ENCODE results near the gene THSD4.

DNA sequence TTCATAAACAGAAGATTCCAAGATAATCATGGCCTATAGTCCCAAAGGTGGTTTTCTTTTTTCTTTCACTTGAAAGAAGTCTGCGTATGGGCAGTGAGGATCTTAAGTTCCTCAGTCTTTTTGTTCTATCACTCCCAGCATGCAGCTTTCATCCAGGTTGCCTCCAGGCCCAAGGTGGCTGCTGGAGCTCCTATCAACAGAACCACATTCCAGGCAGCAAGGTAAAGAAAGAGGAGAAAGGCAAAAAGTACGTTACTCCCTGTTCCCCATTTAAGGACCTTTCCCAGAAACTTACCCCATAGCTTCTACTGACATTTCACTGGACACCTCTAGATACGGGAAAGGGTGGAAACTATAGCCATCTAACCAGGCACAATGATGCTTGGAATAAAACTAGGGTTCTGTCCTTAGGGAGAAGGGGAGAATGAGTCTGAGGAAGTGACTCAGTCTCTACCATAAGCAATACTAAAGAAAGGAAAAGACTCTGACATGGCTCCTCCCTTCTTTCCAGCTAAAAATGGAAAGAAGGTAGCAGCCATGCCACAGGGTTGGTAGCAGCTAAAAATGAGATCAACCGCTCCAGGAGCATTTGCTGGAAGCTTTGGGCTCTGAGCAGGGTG lies 381.2 kb downstream of the THSD4 start:
- TF ChIP-seq, protein P1, sequence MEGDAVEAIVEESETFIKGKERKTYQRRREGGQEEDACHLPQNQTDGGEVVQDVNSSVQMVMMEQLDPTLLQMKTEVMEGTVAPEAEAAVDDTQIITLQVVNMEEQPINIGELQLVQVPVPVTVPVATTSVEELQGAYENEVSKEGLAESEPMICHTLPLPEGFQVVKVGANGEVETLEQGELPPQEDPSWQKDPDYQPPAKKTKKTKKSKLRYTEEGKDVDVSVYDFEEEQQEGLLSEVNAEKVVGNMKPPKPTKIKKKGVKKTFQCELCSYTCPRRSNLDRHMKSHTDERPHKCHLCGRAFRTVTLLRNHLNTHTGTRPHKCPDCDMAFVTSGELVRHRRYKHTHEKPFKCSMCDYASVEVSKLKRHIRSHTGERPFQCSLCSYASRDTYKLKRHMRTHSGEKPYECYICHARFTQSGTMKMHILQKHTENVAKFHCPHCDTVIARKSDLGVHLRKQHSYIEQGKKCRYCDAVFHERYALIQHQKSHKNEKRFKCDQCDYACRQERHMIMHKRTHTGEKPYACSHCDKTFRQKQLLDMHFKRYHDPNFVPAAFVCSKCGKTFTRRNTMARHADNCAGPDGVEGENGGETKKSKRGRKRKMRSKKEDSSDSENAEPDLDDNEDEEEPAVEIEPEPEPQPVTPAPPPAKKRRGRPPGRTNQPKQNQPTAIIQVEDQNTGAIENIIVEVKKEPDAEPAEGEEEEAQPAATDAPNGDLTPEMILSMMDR (IDR thresholded peaks at IDR 0.05; ENCODE audit: insufficient read depth, low read length) = no peak
- TF ChIP-seq POLR2AphosphoS5 (IDR thresholded peaks at IDR 0.05; ENCODE audit: low read depth) = no peak
- TF ChIP-seq, protein P2, sequence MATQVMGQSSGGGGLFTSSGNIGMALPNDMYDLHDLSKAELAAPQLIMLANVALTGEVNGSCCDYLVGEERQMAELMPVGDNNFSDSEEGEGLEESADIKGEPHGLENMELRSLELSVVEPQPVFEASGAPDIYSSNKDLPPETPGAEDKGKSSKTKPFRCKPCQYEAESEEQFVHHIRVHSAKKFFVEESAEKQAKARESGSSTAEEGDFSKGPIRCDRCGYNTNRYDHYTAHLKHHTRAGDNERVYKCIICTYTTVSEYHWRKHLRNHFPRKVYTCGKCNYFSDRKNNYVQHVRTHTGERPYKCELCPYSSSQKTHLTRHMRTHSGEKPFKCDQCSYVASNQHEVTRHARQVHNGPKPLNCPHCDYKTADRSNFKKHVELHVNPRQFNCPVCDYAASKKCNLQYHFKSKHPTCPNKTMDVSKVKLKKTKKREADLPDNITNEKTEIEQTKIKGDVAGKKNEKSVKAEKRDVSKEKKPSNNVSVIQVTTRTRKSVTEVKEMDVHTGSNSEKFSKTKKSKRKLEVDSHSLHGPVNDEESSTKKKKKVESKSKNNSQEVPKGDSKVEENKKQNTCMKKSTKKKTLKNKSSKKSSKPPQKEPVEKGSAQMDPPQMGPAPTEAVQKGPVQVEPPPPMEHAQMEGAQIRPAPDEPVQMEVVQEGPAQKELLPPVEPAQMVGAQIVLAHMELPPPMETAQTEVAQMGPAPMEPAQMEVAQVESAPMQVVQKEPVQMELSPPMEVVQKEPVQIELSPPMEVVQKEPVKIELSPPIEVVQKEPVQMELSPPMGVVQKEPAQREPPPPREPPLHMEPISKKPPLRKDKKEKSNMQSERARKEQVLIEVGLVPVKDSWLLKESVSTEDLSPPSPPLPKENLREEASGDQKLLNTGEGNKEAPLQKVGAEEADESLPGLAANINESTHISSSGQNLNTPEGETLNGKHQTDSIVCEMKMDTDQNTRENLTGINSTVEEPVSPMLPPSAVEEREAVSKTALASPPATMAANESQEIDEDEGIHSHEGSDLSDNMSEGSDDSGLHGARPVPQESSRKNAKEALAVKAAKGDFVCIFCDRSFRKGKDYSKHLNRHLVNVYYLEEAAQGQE (IDR thresholded peaks at IDR 0.05; ENCODE audit: insufficient replicate concordance, low read depth) = no peak
- TF ChIP-seq SPI1 (IDR thresholded peaks at IDR 0.05; ENCODE audit: borderline replicate concordance, low read depth) = no peak
- no peak for TF ChIP-seq GABPA (IDR thresholded peaks at IDR 0.05; ENCODE audit: low read depth)

Measured in HL-60 (cell line).